H1 (cell line): ENCODE data around the gene NPTN. TPM values are rescaled to one million over a fixed set of nuclear protein-coding genes. Genes with fewer than 3 reads are reported as not detected.

Source experiments
- BRCA1 ChIP-seq: IDR thresholded peaks from 2 replicates; pipeline ENCODE4 v1.6.1; 2012; ENCODE audit warnings: low read depth, low read length, improper control_type of control experiment
- CBX8 ChIP-seq: fragments of 300-800, 300-1000 bp; sonication (generic); IDR thresholded peaks from 2 replicates; pipeline ENCODE4 v1.7.1; 2016; ENCODE audit warnings: low read depth, low read length, borderline replicate concordance
- EZH2 ChIP-seq: fragments of 200-600 bp; sonication (generic); IDR thresholded peaks from 2 replicates; pipeline ENCODE4 v1.7.1; 2012; ENCODE audit warnings: low read depth, mild to moderate bottlenecking, moderate library complexity, low read length, inconsistent platforms; ENCODE audit not compliant: severe bottlenecking
- KDM5A ChIP-seq: fragments of 200-600 bp; IDR thresholded peaks from 2 replicates; pipeline ENCODE4 v1.7.1; 2012; ENCODE audit warnings: mild to moderate bottlenecking, low read length, inconsistent platforms, mixed read lengths
- POU5F1 ChIP-seq: IDR thresholded peaks from 2 replicates; pipeline ENCODE4 v1.6.1; 2011; ENCODE audit warnings: low read depth, mild to moderate bottlenecking, low read length, moderate library complexity
- RFX5 ChIP-seq: IDR thresholded peaks from 2 replicates; pipeline ENCODE4 v1.6.1; 2011; ENCODE audit warnings: low read depth, low read length, improper control_type of control experiment, borderline replicate concordance
- polyA plus RNA-seq, 7 experiments: library from polyadenylated mRNA; depleted of rRNA in 3 of 7; stranded (reverse) in 5 of 7; unstranded in 2 of 7; fragments of >200 nt in 5 of 7; fragments of 200-250 nt in 2 of 7; gene quantifications; 1 replicate in 5 of 7; 2 replicates in 1 of 7; 4 replicates in 1 of 7; pipeline versions ENCODE4 v1.2.1 to v1.2.3, GENCODE V29; 2011 to 2013; ENCODE audit warnings: missing spikeins in 2 of 7, mixed read lengths in 2 of 7
- total RNA-seq: library from RNA; stranded (reverse); fragmentation: NEBNext Ultra II Directional; extraction: Animal tissue kit (Norgen Biotek cat#: 25700); gene quantifications from 2 replicates; pipeline ENCODE4 v1.2.1, GENCODE V29; 2021

Gene NPTN
- total and polyA plus RNA-seq, 2 of the 8 experiments (the other 6 are each of a cell fraction or from before 2014, with no cell fraction given), result 67.0 to 113 TPM

GRCh38 chr15:73648014-73648295, 14.8 kb upstream of the NPTN start (continued):
- TF ChIP-seq BRCA1 (no peak), POU5F1 (no peak), EZH2 (no peak), CBX8 (no peak), KDM5A (no peak), RFX5 (no peak)
